HEK293 (cell line): ENCODE results near the gene TIGIT.

ENCODE experiments used
- CTCF ChIA-PET: fragments of 350-600 bp; formaldehyde crosslinking; extraction: SDS; loops from one replicate; lab custom pipeline; 2021; ENCODE audit warnings: antibody characterized with exemption; lab: Yijun Ruan, JAX
- POLR2A ChIA-PET: fragments of 300-600 bp; formaldehyde crosslinking; extraction: SDS; loops from one replicate; lab custom pipeline; 2020; ENCODE audit warnings: antibody characterized with exemption, inconsistent platforms; lab: Yijun Ruan, JAX
- H3K27ac ChIP-seq: fragments of 200-500 bp; sonication (Bioruptor generic); 2 replicates; pipeline ENCODE4 v1.5.1; 2014; ENCODE audit warnings: low read depth, low read length, control low read depth, inconsistent platforms; ENCODE audit errors: extremely low read depth
- H3K36me3 ChIP-seq, 2 experiments: fragments of 200-500 bp in 1 of 2; sonication (Bioruptor generic) in 1 of 2; 1 replicate in 1 of 2; 2 replicates in 1 of 2; pipeline ENCODE4 v1.5.1; 2014 to 2017; ENCODE audit warnings: inconsistent platforms in 2 of 2, low read length in 2 of 2; ENCODE audit not compliant: control insufficient read depth in 2 of 2, insufficient read depth in 1 of 2
- H3K4me1 ChIP-seq: fragments of 200-500 bp; sonication (Bioruptor generic); 2 replicates; pipeline ENCODE4 v1.5.1; 2014; ENCODE audit warnings: mild to moderate bottlenecking, low read length, inconsistent platforms; ENCODE audit not compliant: control insufficient read depth, insufficient read depth
- H3K4me3 ChIP-seq: 2 replicates; pipeline ENCODE4 v1.5.1; 2011; ENCODE audit warnings: low read depth, mild to moderate bottlenecking, control low read depth, low read length, moderate library complexity
- H3K9me3 ChIP-seq: fragments of 200-500 bp; sonication (Bioruptor generic); 2 replicates; pipeline ENCODE4 v1.5.1; 2014; ENCODE audit warnings: low read depth, low read length, inconsistent platforms; ENCODE audit not compliant: control insufficient read depth, insufficient read depth
- BCL11B ChIP-seq: fragments of 450-650 bp; formaldehyde crosslinking; IDR thresholded peaks from 2 replicates; pipeline ENCODE4 v1.5.1; 2016; ENCODE audit warnings: low read depth, missing biosample characterization, missing genetic modification characterization
- GFI1B ChIP-seq: fragments of 450-650 bp; formaldehyde crosslinking; IDR thresholded peaks from 2 replicates; pipeline ENCODE4 v1.5.1; 2016; ENCODE audit warnings: missing biosample characterization, missing genetic modification characterization
- GLI4 ChIP-seq: fragments of 450-650 bp; formaldehyde crosslinking; IDR thresholded peaks from 2 replicates; pipeline ENCODE4 v1.5.1; 2016; ENCODE audit warnings: missing biosample characterization, missing genetic modification characterization
- HOXC10 ChIP-seq: sonication (generic); formaldehyde crosslinking; IDR thresholded peaks from 2 replicates; pipeline ENCODE4 v1.8.1; 2023; ENCODE audit warnings: mild to moderate bottlenecking, missing genetic modification reagents
- HOXD13 ChIP-seq: sonication (generic); formaldehyde crosslinking; IDR thresholded peaks from 2 replicates; pipeline ENCODE4 v1.8.0; 2022; ENCODE audit warnings: missing genetic modification reagents, borderline replicate concordance
- KLF10 ChIP-seq: fragments of 450-650 bp; IDR thresholded peaks from 2 replicates; pipeline ENCODE4 v1.5.1; 2018; ENCODE audit warnings: missing biosample characterization, mild to moderate bottlenecking, missing genetic modification characterization
- KLF17 ChIP-seq: fragments of 450-650 bp; formaldehyde crosslinking; IDR thresholded peaks from 2 replicates; pipeline ENCODE4 v1.5.1; 2016; ENCODE audit warnings: missing biosample characterization, missing genetic modification characterization
- KLF9 ChIP-seq: fragments of 450-650 bp; formaldehyde crosslinking; IDR thresholded peaks from 2 replicates; pipeline ENCODE4 v1.5.1; 2016; ENCODE audit warnings: missing biosample characterization, missing genetic modification characterization, low read depth
- OVOL3 ChIP-seq: fragments of 450-650 bp; formaldehyde crosslinking; IDR thresholded peaks from 2 replicates; pipeline ENCODE4 v1.5.1; 2016; ENCODE audit warnings: missing biosample characterization, missing genetic modification characterization
- PBX3 ChIP-seq: sonication (generic); formaldehyde crosslinking; IDR thresholded peaks from 2 replicates; pipeline ENCODE4 v1.8.1; 2022; ENCODE audit warnings: mild to moderate bottlenecking, moderate library complexity, missing genetic modification reagents
- ZBTB26 ChIP-seq: fragments of 450-650 bp; formaldehyde crosslinking; optimal IDR thresholded peaks from 2 replicates; pipeline ENCODE3; 2016; ENCODE audit warnings: missing biosample characterization, mild to moderate bottlenecking, missing genetic modification characterization
- ZBTB49 ChIP-seq: fragments of 450-650 bp; formaldehyde crosslinking; IDR thresholded peaks from 2 replicates; pipeline ENCODE4 v1.5.1; 2016; ENCODE audit warnings: missing biosample characterization, missing genetic modification characterization, low read depth
- ZNF155 ChIP-seq: fragments of 450-650 bp; formaldehyde crosslinking; IDR thresholded peaks from 2 replicates; pipeline ENCODE4 v1.5.1; 2016; ENCODE audit warnings: missing biosample characterization, missing genetic modification characterization
- ZNF223 ChIP-seq: fragments of 450-650 bp; formaldehyde crosslinking; IDR thresholded peaks from 2 replicates; pipeline ENCODE4 v1.5.1; 2016; ENCODE audit warnings: missing biosample characterization, missing genetic modification characterization
- ZNF239 ChIP-seq: fragments of 450-650 bp; formaldehyde crosslinking; IDR thresholded peaks from 2 replicates; pipeline ENCODE4 v1.5.1; 2016; ENCODE audit warnings: missing biosample characterization, missing genetic modification characterization
- ZNF248 ChIP-seq: fragments of 450-650 bp; formaldehyde crosslinking; IDR thresholded peaks from 2 replicates; pipeline ENCODE4 v1.5.1; 2017; ENCODE audit warnings: missing biosample characterization, missing genetic modification characterization
- ZNF324 ChIP-seq: fragments of 450-650 bp; formaldehyde crosslinking; IDR thresholded peaks from 2 replicates; pipeline ENCODE4 v1.5.1; 2016; ENCODE audit warnings: missing biosample characterization, missing genetic modification characterization
- ZNF354C ChIP-seq: fragments of 450-650 bp; formaldehyde crosslinking; IDR thresholded peaks from 2 replicates; pipeline ENCODE4 v1.5.1; 2016; ENCODE audit warnings: missing biosample characterization, missing genetic modification characterization, low read depth, borderline replicate concordance
- ZNF585B ChIP-seq: fragments of 450-650 bp; formaldehyde crosslinking; IDR thresholded peaks from 2 replicates; pipeline ENCODE4 v1.5.1; 2016; ENCODE audit warnings: missing biosample characterization, missing genetic modification characterization
- ZNF670 ChIP-seq: fragments of 450-650 bp; formaldehyde crosslinking; IDR thresholded peaks from 2 replicates; pipeline ENCODE4 v1.5.1; 2016; ENCODE audit warnings: missing biosample characterization, missing genetic modification characterization, low read depth
- ZNF777 ChIP-seq: fragments of 450-650 bp; formaldehyde crosslinking; IDR thresholded peaks from 2 replicates; pipeline ENCODE4 v1.5.1; 2017; ENCODE audit warnings: missing biosample characterization, missing genetic modification characterization, borderline replicate concordance

Gene TIGIT

GRCh38 chr3:114320246-114320645, 26.4 kb downstream of the TIGIT start:
- Histone ChIP-seq H3K27ac (no peak overlapping the region), H3K9me3 (no peaks in the 10 kb centered on the region), H3K36me3 (no peaks in the 10 kb centered on the region), H3K4me1 (no peaks in the 10 kb centered on the region), H3K4me3 (no peak overlapping the region)
- TF ChIP-seq ZBTB49 (tag by site-specific recombination) (no peak), ZNF248 (tag by site-specific recombination) (no peak), ZNF324 (no peak), BCL11B (tag by site-specific recombination) (no peak), HOXC10 (no peak), ZNF777 (tag by site-specific recombination) (no peak), KLF10 (tag by site-specific recombination) (no peak), GLI4 (tag by site-specific recombination) (no peak), GFI1B (no peak), ZNF239 (no peak), OVOL3 (tag by site-specific recombination) (no peak), ZNF670 (tag by site-specific recombination) (no peak), ZNF223 (tag by site-specific recombination) (no peak), ZNF155 (tag by site-specific recombination) (no peak), KLF9 (no peak), HOXD13 (CRISPR knock-in tag) (no peak), ZBTB26 (no peak)
- ChIA-PET POLR2A (no interaction called here), CTCF (no interaction called here)

GRCh38 chr3:114323546-114324254, 29.9 kb downstream of the TIGIT start:
- no peak overlapping the region for H3K4me3 ChIP-seq
- ChIA-PET POLR2A (no interaction called here), CTCF (interaction anchor here (0.7 to 0.9 kb wide), 3 partner anchors 12 to 579 kb away, joined by 3 to 6 read pairs (median 4); no protein-coding TSS in a partner anchor)

More at GRCh38 chr3:114323546-114324254, 29.9 kb downstream of the TIGIT start:
- no peak for TF ChIP-seq PBX3 (CRISPR knock-in tag)
- TF ChIP-seq ZNF248 (tag by site-specific recombination), result no peak
- TF ChIP-seq ZNF354C (tag by site-specific recombination), result no peak
- TF ChIP-seq ZNF585B, result no peak
- TF ChIP-seq KLF17 (tag by site-specific recombination), result no peak
- TF ChIP-seq, all 188 proteins: peak for 0
- no peak overlapping the region for H3K27ac ChIP-seq
- H3K36me3 ChIP-seq, result no peaks in the 10 kb centered on the region
- H3K9me3 ChIP-seq, result no peaks in the 10 kb centered on the region
- H3K4me1 ChIP-seq, result no peaks in the 10 kb centered on the region
